Measurements from ENCODE around the gene OBSL1.

Gene OBSL1

DNA sequence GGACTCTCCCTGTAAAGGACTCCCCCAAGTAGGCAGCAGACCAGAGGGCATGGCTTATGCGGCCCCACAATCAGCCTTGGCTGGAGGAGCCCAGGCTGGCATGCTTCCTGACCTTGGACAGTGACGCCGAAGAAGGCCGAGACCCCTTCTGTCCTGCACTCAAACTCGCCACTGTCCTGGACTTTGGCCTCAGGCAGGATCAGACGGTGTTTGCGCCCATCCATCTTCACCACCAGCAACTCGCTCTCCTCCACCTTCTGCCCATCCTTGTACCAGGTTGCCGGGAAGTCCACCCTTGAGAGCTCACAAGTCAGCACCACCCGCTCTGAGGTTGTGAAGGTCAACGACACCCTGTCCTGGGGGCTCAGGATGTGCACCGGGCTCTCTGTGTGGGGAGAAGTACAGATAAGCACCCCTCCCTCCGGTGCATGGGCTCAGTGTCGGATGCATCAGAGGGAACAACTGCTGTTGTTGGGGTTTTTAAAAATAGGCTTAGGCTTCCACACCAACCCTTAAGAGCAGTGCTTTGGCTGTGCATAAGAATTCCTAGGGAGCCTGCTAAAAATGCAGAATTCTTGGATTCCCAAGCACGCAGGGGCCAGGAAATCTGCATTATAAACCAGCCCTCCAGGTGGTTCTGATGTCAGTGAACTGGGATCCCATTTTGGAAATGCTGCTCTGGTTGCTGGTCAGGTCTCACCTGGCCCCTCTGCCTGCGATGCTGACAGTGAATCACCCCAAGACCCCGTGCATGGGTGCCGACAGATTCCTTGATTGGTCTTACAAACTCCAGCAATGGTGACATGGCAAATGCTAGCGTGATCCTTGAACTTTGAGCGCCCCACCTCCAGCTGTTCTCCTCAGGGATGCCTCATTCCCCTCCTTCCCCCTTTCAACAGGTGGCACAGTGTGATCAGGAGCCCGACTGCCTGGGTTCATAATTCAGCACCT lies 5.9 kb downstream of the OBSL1 start:
- DNase-seq, result no peak

GRCh38 chr2:219563271-219563928 lies 7.9 kb downstream of the OBSL1 start:
- no peak for DNase-seq

- DNase-seq, result no peak
Observed at GRCh38 chr2:219562049-219563020, 9.0 kb downstream of the OBSL1 start.

GRCh38 chr2:219561179-219562048 lies 9.9 kb downstream of the OBSL1 start:
- no peak for DNase-seq

GRCh38 chr2:219560893-219561178 lies 10.5 kb downstream of the OBSL1 start:
- DNase-seq, result no peak

DNA sequence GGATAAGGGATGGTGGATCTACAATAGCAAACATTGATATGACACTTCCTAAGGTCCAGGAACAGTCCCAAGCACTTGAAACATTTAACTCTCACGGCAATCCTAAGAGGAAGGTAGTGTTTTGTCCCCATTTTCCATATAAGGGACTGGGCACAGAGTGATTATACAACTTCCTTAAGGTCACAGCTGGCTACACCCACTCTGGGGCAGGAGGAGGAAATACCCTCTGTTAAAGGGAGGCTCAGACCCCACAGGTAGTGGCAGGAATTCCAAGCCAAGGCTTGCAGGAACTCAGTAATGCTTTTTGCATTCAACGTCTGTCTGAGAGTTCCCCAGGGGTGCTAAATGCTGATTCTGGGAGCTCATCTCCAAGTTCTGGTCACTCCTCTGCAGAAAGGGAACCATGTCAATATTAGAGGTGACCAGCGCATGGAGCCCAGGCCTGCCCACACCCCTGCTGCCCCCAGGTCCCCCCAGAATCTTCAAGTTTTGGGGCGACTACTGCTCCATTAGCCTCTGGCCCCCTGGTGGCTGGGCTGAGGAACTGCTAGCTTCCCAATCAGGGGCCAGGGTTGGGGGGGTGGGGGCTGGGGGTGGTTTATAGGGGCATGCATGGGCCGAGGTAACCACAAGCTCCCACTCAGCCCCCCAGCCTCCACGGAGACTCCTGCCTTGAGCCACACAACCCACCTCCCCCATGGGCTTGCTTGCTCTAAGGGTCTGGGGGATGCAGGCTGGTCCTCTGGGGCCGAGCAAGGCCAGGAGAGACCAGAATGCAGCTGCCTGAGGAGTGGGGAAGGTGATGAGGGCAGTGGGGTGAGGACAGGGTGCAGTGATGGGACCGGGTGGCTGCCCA lies 11.1 kb downstream of the OBSL1 start:
- DNase-seq, result no peak

DNA sequence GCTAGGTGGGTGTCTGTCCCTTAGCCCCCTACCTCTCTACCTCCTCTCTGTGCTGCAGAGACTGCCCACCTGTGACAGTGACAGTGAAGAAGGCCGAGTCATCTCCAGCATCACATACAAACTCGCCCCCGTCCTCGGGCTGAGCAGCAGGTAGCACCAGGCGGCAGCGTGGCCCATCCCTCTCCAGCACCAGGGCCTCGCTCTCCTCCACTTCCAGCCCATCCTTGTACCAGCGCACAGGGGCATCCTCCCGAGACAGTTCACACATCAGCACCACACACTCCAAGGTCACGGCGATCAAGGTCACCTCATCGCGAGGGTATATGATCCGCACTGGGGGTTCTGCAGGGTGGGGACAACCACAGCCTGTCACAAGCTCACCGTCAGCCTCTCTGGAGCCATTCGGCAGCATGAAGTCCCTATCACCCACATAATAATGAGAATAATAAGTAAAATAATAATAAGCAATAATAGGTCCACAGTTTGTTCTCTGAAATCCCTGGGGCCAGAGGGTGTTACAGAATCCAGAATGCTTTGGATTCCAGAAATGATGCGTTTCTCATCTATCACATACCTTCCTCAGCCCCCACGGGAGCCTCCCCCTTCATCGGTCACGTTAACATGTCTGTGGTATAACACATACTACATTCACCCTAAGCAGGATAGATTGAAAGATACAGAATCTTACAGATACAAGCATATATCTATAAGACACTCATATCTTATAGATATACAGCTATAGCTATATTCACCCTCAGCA lies 12.0 kb downstream of the OBSL1 start:
- no peak for DNase-seq

DNA sequence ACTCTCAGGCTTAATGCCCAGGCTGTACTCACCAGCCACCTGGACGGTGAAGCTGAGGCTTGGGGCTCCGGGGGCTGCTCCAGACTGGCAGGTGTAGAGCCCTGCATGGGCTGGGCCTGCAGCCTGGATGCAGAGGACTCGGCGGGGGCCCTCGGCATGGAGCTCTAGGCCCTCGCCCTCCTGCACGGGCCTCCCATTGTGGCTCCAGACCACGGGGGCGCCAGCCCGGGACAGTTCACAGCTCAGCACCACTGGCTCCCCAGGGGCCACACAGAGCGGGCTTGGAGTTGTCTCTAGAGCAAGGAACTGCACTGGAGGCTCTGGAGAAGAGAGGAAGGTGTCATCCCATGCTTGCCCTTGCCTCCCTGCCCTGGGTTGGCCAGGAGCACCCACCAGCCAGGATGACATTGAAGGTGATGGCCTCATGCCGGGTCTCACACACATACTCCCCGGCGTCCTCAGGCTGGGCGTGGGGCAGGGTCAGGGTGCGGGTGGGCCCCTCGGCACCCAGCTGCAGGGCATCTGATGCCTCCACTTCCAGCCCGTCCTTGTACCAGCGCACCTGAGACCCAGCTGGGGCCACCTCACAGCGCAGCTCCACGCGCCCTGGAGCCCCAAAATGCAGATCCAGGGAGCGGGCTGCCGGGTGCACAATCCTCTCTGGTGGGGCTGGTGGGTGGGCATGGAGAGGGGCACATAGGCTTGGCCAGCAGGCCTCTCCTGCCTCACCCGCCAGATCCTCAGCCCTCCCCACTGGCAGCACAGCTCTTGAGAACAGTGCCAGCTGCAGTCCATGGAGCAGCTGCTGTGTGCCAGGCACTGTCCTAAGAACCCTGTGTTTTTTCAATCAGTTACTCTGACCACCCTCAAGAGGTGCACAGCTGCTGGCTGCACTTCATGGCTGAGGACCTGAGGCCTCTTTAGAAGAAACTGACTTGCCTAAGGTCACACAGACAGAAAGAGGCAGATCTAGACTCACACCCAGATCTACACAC lies 13.3 kb downstream of the OBSL1 start:
- DNase-seq, result no peak

DNA sequence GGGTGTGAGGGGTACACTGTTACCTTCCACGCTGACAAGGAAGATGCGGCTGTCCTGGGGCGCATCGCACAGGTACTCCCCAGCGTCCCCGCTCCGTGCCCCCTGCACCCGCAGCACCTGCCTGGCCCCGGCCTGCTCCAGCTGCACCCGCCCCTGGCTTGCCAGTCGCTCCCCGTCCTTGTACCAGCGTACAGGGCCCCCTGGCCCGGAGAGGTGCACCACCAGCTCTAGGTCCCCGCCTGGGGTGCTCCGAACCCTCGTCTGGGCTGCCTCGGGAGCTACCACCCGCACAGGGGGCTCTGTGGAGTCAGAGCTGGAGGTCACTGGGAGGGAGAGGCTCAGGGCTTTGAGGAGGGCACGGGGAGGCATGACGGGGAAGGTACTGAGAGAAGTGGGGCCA lies 14.0 kb downstream of the OBSL1 start:
- DNase-seq, result no peak

GRCh38 chr2:219556413-219556812 lies 14.9 kb downstream of the OBSL1 start:
- DNase-seq, result no peak

DNA sequence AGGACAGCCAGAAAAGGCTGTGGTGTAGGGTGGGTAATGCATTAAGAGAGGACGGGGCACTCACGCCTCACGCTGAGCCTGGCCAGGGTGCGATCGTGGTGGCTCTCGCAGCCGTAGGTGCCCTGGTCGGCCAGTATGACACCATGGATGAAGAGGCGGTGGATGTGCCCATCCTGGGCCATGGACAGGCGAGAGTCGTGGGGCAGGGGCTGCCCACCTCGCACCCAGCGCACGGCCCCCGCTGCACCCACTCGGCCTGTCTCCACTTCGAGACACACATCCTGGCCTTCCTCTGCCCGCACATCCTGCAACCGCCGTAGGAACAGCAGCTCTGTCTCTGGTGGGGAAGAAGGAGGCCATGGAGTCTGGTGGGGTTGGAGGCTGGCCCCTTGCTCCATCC lies 15.4 kb downstream of the OBSL1 start:
- DNase-seq, result no peak

DNA sequence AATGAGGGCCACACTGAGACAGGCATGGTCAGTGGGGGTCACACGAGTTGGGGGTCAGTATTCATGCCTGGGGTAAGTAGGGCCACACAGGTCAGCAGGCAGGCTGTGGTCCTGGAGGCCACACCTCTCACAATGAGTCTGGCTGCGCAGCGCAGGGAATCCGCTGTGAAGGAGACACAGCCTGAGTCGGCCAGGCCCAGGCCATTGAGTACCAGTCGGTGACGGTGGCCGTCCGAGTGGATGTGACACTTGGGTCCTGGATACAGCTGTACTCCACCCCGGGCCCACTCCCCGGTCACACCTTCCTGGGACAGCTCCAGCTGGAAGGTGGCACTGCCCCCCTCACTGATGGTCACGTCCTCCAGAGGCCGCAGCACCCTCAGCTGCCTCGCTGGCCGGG lies 17.0 kb downstream of the OBSL1 start:
- DNase-seq, result no peak

DNA sequence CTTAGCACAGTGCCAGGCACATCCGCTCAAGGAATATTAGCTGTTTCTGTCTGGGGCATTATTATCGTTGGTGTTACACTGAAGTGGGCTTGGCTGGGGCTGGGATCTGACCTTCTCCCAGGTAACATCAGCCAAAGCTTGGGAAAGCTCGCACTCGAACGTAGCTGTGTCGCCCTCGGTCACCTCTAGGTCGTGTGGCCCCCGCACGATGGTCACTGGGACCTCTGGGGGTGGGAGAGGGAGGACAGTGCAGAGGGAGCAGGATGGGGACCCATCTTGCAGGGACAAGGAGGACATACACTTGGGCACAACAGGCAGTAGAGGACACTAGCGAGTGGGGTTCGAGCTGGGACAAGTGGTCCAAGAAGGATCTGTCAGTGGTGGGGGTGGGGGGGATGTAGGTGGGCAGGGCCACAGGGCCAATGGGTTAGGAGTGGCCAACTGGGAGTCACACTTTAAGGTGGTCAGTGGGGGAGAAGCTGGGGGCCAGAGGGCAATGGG lies 17.8 kb downstream of the OBSL1 start:
- no peak for DNase-seq

DNA sequence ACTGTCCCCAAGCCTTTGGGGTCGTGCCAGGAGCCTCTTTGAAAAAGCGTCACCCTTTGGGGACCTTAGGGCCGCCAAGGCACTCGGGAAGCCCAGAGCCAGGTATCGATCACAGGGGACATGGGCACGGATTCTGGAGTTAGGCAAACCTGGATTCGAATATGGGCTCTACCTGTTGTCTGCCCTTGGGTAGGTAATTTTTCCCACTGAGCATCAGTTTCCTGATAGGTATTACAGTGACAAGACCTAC lies 18.2 kb downstream of the OBSL1 start:
- DNase-seq, result no peak

DNA sequence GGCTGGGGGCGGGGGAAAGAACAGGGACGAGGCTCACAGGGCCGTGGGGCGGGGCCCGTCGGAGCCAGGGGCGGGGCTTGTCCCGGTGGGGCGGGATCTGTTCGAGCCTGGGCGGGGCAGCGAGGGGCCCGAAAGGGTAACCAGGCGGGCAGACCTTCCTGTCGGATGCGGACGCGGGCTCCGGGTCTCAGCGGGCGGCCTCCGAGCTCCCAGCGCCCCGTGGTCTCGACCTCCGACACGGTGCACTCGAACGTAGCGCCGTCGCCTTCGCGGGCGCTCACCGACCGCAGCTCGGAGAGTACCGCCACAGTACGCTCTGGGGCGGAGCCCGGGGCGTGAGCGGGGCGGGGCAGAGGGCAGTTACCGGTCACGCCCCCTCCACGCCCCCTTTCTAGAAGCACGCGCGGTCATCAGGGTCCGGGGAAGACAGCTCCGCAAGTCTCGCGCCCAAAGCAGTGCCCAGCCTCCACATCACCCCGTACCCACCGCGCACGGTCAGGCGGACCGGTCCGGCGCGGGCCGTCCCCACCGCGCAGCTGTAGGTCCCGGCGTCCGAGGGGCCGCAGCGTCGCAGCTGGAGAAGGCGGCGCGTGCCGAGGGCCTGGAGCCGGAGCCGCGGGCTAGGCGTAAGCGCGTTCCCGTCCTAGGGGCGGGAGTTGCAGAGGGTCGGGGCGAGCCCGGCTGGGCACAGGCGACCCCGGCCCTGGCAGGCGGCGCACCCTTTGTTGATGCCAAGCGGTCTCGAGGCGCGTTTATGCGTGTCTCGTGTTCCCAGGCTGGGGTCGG lies 18.8 kb downstream of the OBSL1 start:
- peak; percentile 77 for DNase-seq

DNA sequence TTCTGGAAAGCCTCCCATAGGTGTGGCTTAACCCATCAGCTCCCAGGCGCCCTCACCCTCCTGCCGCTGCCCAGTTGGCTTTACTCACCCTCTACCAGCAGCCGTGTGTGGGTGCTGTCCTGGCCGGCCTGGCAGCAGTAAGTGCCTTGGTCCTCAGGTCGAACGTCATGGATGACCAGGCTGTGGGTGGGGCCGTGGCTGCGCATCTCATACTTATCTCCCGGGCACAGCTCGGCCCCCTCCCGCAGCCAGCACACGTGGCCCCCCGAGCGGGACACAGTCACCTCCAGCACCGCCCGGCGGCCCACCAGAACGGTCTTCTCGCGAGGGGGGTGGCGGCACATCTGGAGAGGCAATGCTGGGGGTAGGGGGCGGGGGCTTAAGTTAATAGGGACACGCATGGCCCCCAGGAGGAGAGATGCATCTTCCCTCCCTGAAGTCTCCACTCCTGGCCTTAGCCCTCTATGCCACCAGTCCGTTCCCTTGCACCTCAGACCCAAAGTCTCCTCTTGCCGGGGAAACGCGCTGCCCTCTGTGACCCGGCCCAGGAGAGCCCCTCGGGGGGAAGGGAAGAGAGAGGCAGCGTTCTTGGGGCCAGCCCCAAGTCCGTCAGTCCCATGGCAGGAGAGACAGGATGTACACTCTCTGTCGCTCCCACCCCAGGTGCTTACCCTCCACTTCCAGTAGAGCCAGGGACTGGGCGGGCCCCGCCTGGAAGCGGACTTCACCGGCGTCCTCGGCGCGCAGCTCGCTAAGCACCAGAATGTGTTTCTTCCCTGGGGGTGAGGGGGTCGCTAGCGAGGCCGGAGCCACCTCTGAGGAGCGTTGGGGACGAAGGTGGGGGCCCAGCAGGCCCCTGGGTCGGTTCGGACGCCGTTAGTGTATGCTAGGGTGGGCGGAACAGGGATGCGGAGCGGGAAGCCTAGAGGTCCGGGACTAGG lies 19.6 kb downstream of the OBSL1 start:
- no peak for DNase-seq

GRCh38 chr2:219549619-219550018 lies 21.7 kb downstream of the OBSL1 start:
- DNase-seq, result no peak

Data from DMS79 treated with DMSO at 0.1 percent for 48 hours (cell line).